ENCODE measurements around the gene C3orf22.

DNA sequence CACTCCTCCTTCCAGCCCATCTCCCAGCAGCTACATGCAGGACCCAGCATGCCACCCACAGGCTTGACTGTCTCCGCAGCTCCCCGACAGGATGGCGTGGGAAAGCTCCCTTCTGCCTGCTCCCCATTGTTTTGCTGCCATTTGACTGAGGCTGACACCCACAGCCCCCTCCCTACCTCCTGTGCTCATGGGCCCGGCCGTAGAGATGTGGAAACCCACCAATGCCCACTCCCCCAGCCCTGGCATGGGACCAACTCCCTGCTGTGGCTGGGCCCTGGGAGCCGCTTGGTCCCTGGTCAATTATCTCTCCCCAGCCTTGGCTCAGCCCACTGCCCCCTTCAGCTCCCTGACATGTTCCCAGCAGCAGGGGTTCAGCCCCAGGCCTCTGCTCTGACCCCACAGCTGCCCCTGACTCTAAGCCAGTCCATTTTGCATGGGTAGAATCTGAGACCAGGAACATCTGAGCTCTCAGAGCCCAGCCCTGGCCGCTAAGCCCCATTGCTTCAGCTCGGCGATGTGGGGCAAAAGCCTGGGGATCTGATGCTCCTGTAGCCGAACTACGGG, 8.2 kb downstream of the C3orf22 start:
- TF ChIP-seq, protein P1, sequence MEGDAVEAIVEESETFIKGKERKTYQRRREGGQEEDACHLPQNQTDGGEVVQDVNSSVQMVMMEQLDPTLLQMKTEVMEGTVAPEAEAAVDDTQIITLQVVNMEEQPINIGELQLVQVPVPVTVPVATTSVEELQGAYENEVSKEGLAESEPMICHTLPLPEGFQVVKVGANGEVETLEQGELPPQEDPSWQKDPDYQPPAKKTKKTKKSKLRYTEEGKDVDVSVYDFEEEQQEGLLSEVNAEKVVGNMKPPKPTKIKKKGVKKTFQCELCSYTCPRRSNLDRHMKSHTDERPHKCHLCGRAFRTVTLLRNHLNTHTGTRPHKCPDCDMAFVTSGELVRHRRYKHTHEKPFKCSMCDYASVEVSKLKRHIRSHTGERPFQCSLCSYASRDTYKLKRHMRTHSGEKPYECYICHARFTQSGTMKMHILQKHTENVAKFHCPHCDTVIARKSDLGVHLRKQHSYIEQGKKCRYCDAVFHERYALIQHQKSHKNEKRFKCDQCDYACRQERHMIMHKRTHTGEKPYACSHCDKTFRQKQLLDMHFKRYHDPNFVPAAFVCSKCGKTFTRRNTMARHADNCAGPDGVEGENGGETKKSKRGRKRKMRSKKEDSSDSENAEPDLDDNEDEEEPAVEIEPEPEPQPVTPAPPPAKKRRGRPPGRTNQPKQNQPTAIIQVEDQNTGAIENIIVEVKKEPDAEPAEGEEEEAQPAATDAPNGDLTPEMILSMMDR (IDR thresholded peaks at IDR 0.05): no peak
- no peak for TF ChIP-seq POLR2AphosphoS5 (IDR thresholded peaks at IDR 0.05)
